Measurements from ENCODE around the gene KDM6B.

KDM6B gene

DNA sequence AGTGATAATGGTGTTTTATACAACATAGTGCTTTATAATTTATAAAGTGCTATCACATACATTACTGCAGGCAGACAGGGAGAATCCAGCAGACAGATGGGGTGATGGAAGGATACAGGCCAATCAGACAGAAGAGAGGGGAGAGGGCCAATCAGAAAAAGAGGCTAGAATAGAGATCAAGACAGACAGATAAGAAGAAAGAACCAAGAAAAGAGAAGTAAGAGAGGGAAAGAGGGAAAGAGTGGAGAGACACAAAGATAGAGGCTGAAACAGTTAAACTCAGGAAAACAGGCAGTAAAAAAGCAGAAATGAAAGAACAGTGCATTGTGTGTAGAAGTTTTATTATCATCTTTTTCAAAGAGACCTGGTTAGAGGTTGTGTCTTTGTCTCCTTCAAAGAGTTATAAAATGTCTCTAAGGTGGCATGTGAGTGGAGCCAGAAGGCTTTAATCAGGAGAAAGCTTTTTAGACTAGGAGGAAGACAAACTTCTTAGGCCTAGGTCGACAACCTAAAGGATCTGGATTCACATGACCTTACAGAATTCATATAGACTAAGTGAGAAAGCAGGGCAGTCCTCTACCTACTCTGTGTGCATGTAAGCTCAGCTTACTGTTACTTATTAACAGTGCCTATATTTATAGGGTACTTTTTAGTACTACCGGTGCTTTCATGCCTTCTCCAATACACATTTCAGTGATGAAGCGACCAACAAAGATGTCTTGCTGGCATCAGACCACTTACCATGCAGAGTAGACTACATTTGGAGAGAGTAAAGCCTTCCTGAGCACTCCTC, 46.3 kb downstream of the KDM6B start:
- Histone ChIP-seq H3K27ac (replicated peaks; ENCODE audit: low read length) (no peak overlapping the region), H4K91ac (ENCODE audit: low read depth, low read length, poor library complexity) (no peak overlapping the region), H4K8ac (ENCODE audit: low read depth, low read length) (no peak overlapping the region)

DNA sequence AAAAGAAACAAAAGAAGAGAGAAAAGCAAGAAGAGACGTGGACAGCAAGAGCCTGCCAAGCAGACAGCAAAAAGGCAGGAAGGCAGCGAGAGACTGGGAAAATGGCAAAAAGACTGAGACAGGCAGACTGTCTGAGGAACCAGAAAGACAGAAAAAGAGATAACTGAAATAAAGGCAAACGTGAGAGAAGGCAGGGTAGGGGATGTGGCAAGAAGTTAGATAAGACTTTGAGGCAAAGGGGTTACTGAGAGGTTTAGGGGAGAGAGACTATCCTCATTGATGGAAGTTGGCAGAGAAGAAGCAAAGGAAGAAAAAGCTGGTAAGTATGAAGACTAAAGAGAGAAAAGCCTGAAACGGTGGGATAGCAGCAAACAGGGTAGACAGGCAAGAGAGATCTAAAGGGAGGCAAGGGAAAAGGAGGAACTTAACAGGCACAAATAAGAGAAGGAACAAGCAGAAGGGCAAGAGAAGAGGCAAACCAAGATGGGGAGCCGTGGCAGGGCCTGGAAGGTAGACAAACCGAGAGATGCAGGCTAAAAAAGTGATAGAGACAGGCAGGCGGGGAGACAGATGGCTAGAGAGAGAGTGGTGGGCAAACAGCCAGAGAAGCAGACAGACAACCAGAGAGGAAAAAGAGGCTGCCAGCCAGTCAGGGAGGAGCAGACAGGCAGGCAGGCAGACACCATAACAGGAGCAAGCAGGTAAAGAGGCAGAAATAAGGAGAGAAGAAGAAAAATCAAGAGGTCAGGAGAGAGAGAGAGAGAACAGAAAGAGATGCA, 47.4 kb downstream of the KDM6B start:
- no peak overlapping the region for H3K4ac ChIP-seq (ENCODE audit: low read length)
- H3K9ac ChIP-seq (ENCODE audit: low read depth, low read length, poor library complexity) = peak overlapping the region; percentile 54
- H2AK5ac ChIP-seq (ENCODE audit: low read depth, low read length) = no peak overlapping the region
- peaks cover 0 to 3% (median 0%) of the 10 kb centered on the region in 3 experiments for H3K27me3 ChIP-seq (ENCODE audit: control insufficient read depth in 3 of 3, insufficient read depth in 3 of 3, low read depth in 1 of 3, low read length in 3 of 3)
- no peak overlapping the region for H3K4me3 ChIP-seq (ENCODE audit: low read length in 2 of 2)
- no peak overlapping the region for H3K4me2 ChIP-seq (ENCODE audit: insufficient read depth, low read length, poor library complexity, severe bottlenecking)
- H2BK12ac ChIP-seq (ENCODE audit: low read length) = no peak overlapping the region
- no peak overlapping the region for H4K91ac ChIP-seq (ENCODE audit: low read depth, low read length, poor library complexity)
- no CpG with 5 or more reads among the region's 7 CpGs for WGBS, 2 donors (ENCODE audit: extremely low coverage in 2 of 2, insufficient read length in 2 of 2, insufficient replicate concordance in 1 of 2)
- no peak overlapping the region for H3K18ac ChIP-seq (ENCODE audit: low read length)
- no peak overlapping the region for H2BK120ac ChIP-seq (ENCODE audit: low read depth, low read length)
- H2BK15ac ChIP-seq (ENCODE audit: low read length) = no peak overlapping the region
- no peak overlapping the region for H3K27ac ChIP-seq (replicated peaks; ENCODE audit: low read length)
- H3K79me1 ChIP-seq (ENCODE audit: low read depth, low read length) = no peaks in the 10 kb centered on the region
- no peak for DNase-seq (ENCODE audit: low spot score)
- H3K23ac ChIP-seq (ENCODE audit: low read depth, low read length, poor library complexity) = no peak overlapping the region
- H3K36me3 ChIP-seq (replicated peaks in 1 of 2; ENCODE audit: control insufficient read depth in 2 of 2, insufficient read depth in 2 of 2, low read length in 2 of 2) = peaks cover 6 to 66% of the 10 kb centered on the region in 2 donors
- no peak overlapping the region for H2AFZ ChIP-seq (ENCODE audit: low read length)
- no peak overlapping the region for H3K14ac ChIP-seq (ENCODE audit: low read length)
- no peak overlapping the region for H4K8ac ChIP-seq (ENCODE audit: low read depth, low read length)
- H3K4me1 ChIP-seq (ENCODE audit: control insufficient read depth in 2 of 2, insufficient read depth in 1 of 2, low read depth in 1 of 2, low read length in 2 of 2) = peaks cover 3 to 12% of the 10 kb centered on the region in 2 donors
- no peak overlapping the region for H2BK5ac ChIP-seq (ENCODE audit: low read length)
- H3K9me3 ChIP-seq (replicated peaks in 1 of 2; ENCODE audit: control insufficient read depth in 2 of 2, insufficient read depth in 1 of 2, low read depth in 1 of 2, low read length in 2 of 2) = no peaks in the 10 kb centered on the region

More for the DNA sequence above, 46.3 kb downstream of the KDM6B start:
- Histone ChIP-seq H2AK5ac (ENCODE audit: low read depth, low read length) (no peak overlapping the region), H2BK120ac (ENCODE audit: low read depth, low read length) (no peak overlapping the region), H3K9ac (ENCODE audit: low read depth, low read length, poor library complexity) (no peak overlapping the region), H3K9me3 (replicated peaks in 1 of 2; ENCODE audit: control insufficient read depth in 2 of 2, insufficient read depth in 1 of 2, low read depth in 1 of 2, low read length in 2 of 2) (no peaks in the 10 kb centered on the region), H3K27me3 (ENCODE audit: control insufficient read depth in 3 of 3, insufficient read depth in 3 of 3, low read depth in 1 of 3, low read length in 3 of 3) (peaks cover 0 to 3% (median 0%) of the 10 kb centered on the region in 3 experiments), H3K79me1 (ENCODE audit: low read depth, low read length) (no peaks in the 10 kb centered on the region), H3K23ac (ENCODE audit: low read depth, low read length, poor library complexity) (no peak overlapping the region), H3K18ac (ENCODE audit: low read length) (no peak overlapping the region), H3K4me2 (ENCODE audit: insufficient read depth, low read length, poor library complexity, severe bottlenecking) (no peak overlapping the region), H2BK12ac (ENCODE audit: low read length) (no peak overlapping the region), H3K4me3 (ENCODE audit: low read length in 2 of 2) (no peak overlapping the region), H2AFZ (ENCODE audit: low read length) (no peak overlapping the region), H2BK5ac (ENCODE audit: low read length) (no peak overlapping the region), H3K4me1 (ENCODE audit: control insufficient read depth in 2 of 2, insufficient read depth in 1 of 2, low read depth in 1 of 2, low read length in 2 of 2) (peaks cover 0 to 7% of the 10 kb centered on the region in 2 donors), H3K14ac (ENCODE audit: low read length) (no peak overlapping the region), H3K36me3 (replicated peaks in 1 of 2; ENCODE audit: control insufficient read depth in 2 of 2, insufficient read depth in 2 of 2, low read length in 2 of 2) (peaks cover 6 to 78% of the 10 kb centered on the region in 2 donors), H2BK15ac (ENCODE audit: low read length) (no peak overlapping the region), H3K4ac (ENCODE audit: low read length) (no peak overlapping the region)
- no CpG with 5 or more reads among the region's 3 CpGs for whole genome bisulfite sequencing, 2 donors (ENCODE audit: extremely low coverage in 2 of 2, insufficient read length in 2 of 2, insufficient replicate concordance in 1 of 2)
- DNase-seq (ENCODE audit: low spot score) = no peak

DNA sequence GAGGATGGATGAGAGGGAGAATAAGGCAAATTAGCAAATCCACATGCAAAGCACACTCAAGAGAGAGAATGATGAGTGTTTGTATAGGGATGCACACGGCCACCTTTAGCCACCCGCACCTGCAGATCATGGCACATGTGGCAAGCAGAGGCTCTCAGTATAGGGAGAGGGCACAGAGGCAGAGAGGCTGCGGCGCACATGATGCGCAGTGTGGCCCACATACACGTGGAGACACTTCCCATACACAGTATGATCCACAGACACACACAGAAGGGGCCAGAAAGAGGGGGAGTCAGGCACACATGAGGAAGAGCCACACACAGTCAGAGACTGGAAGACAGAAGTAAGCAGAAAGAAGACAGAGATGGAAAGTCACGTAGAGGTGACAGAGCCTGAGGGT, 48.1 kb downstream of the KDM6B start:
- Histone ChIP-seq H2AFZ (ENCODE audit: low read length) (no peak overlapping the region), H4K91ac (ENCODE audit: low read depth, low read length, poor library complexity) (no peak overlapping the region), H3K4me3 (ENCODE audit: low read length in 2 of 2) (peak overlapping the region in 1 of 2 donors; percentile 63), H3K9ac (ENCODE audit: low read depth, low read length, poor library complexity) (no peak overlapping the region), H3K23ac (ENCODE audit: low read depth, low read length, poor library complexity) (no peak overlapping the region), H2AK5ac (ENCODE audit: low read depth, low read length) (no peak overlapping the region), H3K36me3 (replicated peaks in 1 of 2; ENCODE audit: control insufficient read depth in 2 of 2, insufficient read depth in 2 of 2, low read length in 2 of 2) (peaks cover 6 to 61% of the 10 kb centered on the region in 2 donors), H4K8ac (ENCODE audit: low read depth, low read length) (no peak overlapping the region), H3K14ac (ENCODE audit: low read length) (no peak overlapping the region), H2BK15ac (ENCODE audit: low read length) (no peak overlapping the region), H3K27me3 (ENCODE audit: control insufficient read depth in 3 of 3, insufficient read depth in 3 of 3, low read depth in 1 of 3, low read length in 3 of 3) (peaks cover 0 to 3% (median 0%) of the 10 kb centered on the region in 3 experiments), H3K79me1 (ENCODE audit: low read depth, low read length) (no peaks in the 10 kb centered on the region), H3K4me2 (ENCODE audit: insufficient read depth, low read length, poor library complexity, severe bottlenecking) (no peak overlapping the region), H2BK12ac (ENCODE audit: low read length) (no peak overlapping the region), H2BK120ac (ENCODE audit: low read depth, low read length) (no peak overlapping the region), H3K9me3 (replicated peaks in 1 of 2; ENCODE audit: control insufficient read depth in 2 of 2, insufficient read depth in 1 of 2, low read depth in 1 of 2, low read length in 2 of 2) (no peaks in the 10 kb centered on the region), H3K18ac (ENCODE audit: low read length) (no peak overlapping the region), H3K27ac (replicated peaks; ENCODE audit: low read length) (no peak overlapping the region), H2BK5ac (ENCODE audit: low read length) (no peak overlapping the region), H3K4me1 (ENCODE audit: control insufficient read depth in 2 of 2, insufficient read depth in 1 of 2, low read depth in 1 of 2, low read length in 2 of 2) (peaks cover 9 to 12% of the 10 kb centered on the region in 2 donors), H3K4ac (ENCODE audit: low read length) (no peak overlapping the region)
- no CpG with 5 or more reads among the region's 7 CpGs for WGBS, 2 donors (ENCODE audit: extremely low coverage in 2 of 2, insufficient read length in 2 of 2, insufficient replicate concordance in 1 of 2)
- DNase-seq (ENCODE audit: low spot score) = no peak

DNA sequence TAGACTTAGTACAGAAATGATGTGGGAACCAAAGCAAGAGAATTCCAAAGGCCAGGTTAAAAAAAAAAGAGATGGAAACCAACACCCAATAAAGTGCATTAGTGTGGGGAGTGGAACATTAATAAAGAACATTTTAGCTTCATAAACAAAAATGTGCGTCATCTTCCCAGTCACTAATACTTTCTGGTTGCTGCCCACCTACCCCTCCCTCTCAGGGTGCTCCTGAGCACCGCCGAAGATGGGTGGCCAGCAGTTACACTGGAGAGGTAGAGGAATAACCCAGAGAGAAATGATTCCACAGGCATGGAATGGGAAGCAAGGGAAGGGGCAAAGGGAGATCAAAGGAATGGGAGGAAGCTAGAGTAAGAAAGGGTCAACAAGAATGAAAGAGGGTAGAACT, 48.6 kb downstream of the KDM6B start:
- Histone ChIP-seq H3K4me3 (ENCODE audit: low read length in 2 of 2) (no peak overlapping the region), H2AFZ (ENCODE audit: low read length) (no peak overlapping the region), H3K79me1 (ENCODE audit: low read depth, low read length) (no peaks in the 10 kb centered on the region), H2AK5ac (ENCODE audit: low read depth, low read length) (no peak overlapping the region), H2BK15ac (ENCODE audit: low read length) (no peak overlapping the region), H2BK120ac (ENCODE audit: low read depth, low read length) (no peak overlapping the region), H3K36me3 (replicated peaks in 1 of 2; ENCODE audit: control insufficient read depth in 2 of 2, insufficient read depth in 2 of 2, low read length in 2 of 2) (peaks cover 6 to 57% of the 10 kb centered on the region in 2 donors), H2BK5ac (ENCODE audit: low read length) (no peak overlapping the region), H3K27ac (replicated peaks; ENCODE audit: low read length) (no peak overlapping the region), H3K18ac (ENCODE audit: low read length) (no peak overlapping the region), H3K4me1 (ENCODE audit: control insufficient read depth in 2 of 2, insufficient read depth in 1 of 2, low read depth in 1 of 2, low read length in 2 of 2) (peaks cover 11 to 12% of the 10 kb centered on the region in 2 donors), H3K4me2 (ENCODE audit: insufficient read depth, low read length, poor library complexity, severe bottlenecking) (no peak overlapping the region), H2BK12ac (ENCODE audit: low read length) (no peak overlapping the region), H3K23ac (ENCODE audit: low read depth, low read length, poor library complexity) (no peak overlapping the region), H4K8ac (ENCODE audit: low read depth, low read length) (no peak overlapping the region), H3K14ac (ENCODE audit: low read length) (no peak overlapping the region), H3K4ac (ENCODE audit: low read length) (no peak overlapping the region), H3K27me3 (ENCODE audit: control insufficient read depth in 3 of 3, insufficient read depth in 3 of 3, low read depth in 1 of 3, low read length in 3 of 3) (peaks cover 0 to 3% (median 0%) of the 10 kb centered on the region in 3 experiments), H3K9me3 (replicated peaks in 1 of 2; ENCODE audit: control insufficient read depth in 2 of 2, insufficient read depth in 1 of 2, low read depth in 1 of 2, low read length in 2 of 2) (no peaks in the 10 kb centered on the region), H4K91ac (ENCODE audit: low read depth, low read length, poor library complexity) (no peak overlapping the region), H3K9ac (ENCODE audit: low read depth, low read length, poor library complexity) (no peak overlapping the region)
- no CpG with 5 or more reads among the region's 3 CpGs for WGBS, 2 donors (ENCODE audit: extremely low coverage in 2 of 2, insufficient read length in 2 of 2, insufficient replicate concordance in 1 of 2)
- DNase-seq (ENCODE audit: low spot score) = no peak
